ENCODE results near the gene TRIM66.
A peak's percentile ranks its signal among the peaks of the same experiment; 100 is the strongest.

The TRIM66 gene

GRCh38 chr11:8714622-8715225 is 32.3 kb upstream of the TRIM66 start:
- no peak for DNase-seq (ENCODE audit: low read depth)
- no peak for TF ChIP-seq CTCF (conservative IDR thresholded peaks at IDR 0.05; ENCODE audit: control insufficient read depth, insufficient read depth, low read depth, low read length)

GRCh38 chr11:8713760-8714454 is 31.4 kb upstream of the TRIM66 start:
- no peak overlapping the region for H3K4me3 ChIP-seq (ENCODE audit: control insufficient read depth, low read depth, low read length)
- DNase-seq (ENCODE audit: low read depth) = no peak
- TF ChIP-seq CTCF (conservative IDR thresholded peaks at IDR 0.05; ENCODE audit: control insufficient read depth, insufficient read depth, low read depth, low read length) = no peak

More at GRCh38 chr11:8714622-8715225, 32.3 kb upstream of the TRIM66 start:
- H3K4me3 ChIP-seq (ENCODE audit: control insufficient read depth, low read depth, low read length) = no peak overlapping the region

GRCh38 chr11:8712506-8712905 is 30.0 kb upstream of the TRIM66 start:
- no peak for DNase-seq (ENCODE audit: low read depth)
- TF ChIP-seq CTCF (conservative IDR thresholded peaks at IDR 0.05; ENCODE audit: control insufficient read depth, insufficient read depth, low read depth, low read length) = no peak
- H3K4me3 ChIP-seq (ENCODE audit: control insufficient read depth, low read depth, low read length) = no peak overlapping the region

GRCh38 chr11:8711895-8712442 is 29.5 kb upstream of the TRIM66 start:
- no peak for DNase-seq (ENCODE audit: low read depth)
- no peak overlapping the region for H3K4me3 ChIP-seq (ENCODE audit: control insufficient read depth, low read depth, low read length)
- no peak for TF ChIP-seq CTCF (conservative IDR thresholded peaks at IDR 0.05; ENCODE audit: control insufficient read depth, insufficient read depth, low read depth, low read length)

DNA sequence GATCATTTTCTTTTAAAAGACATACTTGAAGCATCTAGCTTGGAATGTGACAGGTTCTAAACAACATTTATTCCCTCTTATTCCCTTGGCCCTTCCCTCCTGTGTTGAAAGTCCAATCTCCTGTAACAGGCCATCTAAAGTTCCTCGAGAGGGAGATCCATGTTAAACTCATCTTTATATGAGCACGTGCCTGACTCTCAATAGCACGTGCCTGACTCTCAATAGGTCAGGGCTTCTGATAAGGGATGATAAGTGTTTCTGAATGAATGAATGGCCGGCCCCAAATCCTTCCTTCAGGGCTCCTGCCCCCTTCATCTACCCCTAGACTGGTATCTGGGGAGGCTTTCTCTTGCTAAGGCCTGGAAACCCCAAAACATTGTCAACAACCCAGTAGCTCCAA is 27.3 kb upstream of the TRIM66 start:
- H3K4me3 ChIP-seq (ENCODE audit: control insufficient read depth, low read depth, low read length) = no peak overlapping the region
- TF ChIP-seq CTCF (conservative IDR thresholded peaks at IDR 0.05; ENCODE audit: control insufficient read depth, insufficient read depth, low read depth, low read length) = no peak
- DNase-seq (ENCODE audit: low read depth) = no peak

GRCh38 chr11:8709002-8709672 is 26.7 kb upstream of the TRIM66 start:
- TF ChIP-seq CTCF (conservative IDR thresholded peaks at IDR 0.05; ENCODE audit: control insufficient read depth, insufficient read depth, low read depth, low read length) = no peak
- H3K4me3 ChIP-seq (ENCODE audit: control insufficient read depth, low read depth, low read length) = no peak overlapping the region
- DNase-seq (ENCODE audit: low read depth) = peak; percentile 90

Measured in fibroblast of mammary gland (primary cell).